ENCODE measurements around the gene NAB2.

The NAB2 gene

DNA sequence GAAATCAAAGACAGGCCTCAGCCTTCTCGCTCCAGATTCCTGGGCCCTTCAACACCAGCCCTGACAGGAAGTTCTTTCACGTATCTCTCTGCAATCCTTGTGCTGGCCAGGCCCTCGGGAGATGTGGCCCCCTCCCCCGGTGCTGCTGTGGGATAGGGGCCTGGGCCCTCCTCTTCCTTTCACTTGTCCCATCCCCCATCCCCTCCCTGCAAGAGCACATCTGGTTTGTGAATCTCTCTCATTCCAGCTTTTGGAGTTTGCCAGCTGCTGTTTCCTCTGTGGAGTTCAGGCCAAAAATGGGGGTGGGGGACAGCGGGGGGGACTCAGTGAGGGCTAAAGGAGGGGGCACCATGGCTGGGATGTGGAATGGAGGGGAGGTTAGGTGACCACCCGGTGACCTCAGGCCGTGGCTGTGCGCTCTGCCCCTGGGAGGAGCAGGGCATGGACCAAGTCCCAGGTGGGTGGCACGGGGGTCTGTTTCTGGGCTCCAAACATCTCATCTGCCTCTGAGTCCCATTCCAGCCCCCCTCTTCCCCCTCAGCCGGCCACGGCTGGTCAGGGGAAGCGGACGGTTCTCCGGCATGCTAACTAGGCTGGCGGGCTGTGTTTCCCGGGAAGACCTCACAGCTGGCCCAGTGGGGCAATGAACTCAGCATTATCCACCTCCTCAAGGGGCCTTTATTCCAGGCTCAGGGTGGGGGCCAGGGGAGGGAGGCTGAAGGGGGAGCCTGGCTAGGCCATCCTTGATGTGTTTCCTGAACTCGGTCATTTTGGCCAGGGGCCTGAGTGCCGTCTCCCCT lies 46.8 kb downstream of the NAB2 start:
- no peak for DNase-seq

DNA sequence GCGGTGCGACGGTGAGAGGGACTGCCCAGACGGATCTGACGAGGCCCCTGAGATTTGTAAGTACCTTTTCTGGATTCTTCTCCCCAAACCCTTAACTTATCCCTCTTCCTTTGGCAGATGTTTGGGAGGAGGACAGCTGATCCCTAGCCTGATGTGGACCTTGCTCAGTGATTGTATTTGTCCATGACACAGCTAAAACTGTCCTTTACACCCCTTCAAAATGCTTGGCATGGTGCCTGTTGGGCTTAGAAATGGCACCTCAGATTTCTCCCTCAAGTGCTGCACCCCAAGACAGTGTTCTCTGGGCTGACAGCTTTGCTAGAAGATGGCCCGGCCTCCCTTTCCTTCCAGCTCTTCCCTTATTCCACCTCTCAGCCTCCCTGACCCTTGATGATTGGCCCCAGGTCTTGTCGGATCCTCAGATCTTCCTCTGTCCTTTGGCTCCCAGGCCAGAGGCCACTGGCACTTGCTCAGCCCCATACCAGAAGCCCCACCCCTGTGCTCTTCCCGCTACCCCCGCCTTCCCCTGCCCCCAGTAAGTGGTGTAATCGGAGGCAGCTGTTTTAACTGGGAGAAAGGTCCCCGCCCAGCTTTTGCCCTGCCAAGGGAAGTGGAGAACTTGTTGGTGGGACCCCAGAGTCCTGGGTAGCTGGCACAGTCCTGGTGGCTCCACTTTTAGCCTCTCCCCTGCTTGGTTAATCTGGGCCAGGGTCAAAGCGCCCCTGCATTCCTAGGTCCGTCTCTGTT lies 49.8 kb downstream of the NAB2 start:
- DNase-seq, result no peak

DNA sequence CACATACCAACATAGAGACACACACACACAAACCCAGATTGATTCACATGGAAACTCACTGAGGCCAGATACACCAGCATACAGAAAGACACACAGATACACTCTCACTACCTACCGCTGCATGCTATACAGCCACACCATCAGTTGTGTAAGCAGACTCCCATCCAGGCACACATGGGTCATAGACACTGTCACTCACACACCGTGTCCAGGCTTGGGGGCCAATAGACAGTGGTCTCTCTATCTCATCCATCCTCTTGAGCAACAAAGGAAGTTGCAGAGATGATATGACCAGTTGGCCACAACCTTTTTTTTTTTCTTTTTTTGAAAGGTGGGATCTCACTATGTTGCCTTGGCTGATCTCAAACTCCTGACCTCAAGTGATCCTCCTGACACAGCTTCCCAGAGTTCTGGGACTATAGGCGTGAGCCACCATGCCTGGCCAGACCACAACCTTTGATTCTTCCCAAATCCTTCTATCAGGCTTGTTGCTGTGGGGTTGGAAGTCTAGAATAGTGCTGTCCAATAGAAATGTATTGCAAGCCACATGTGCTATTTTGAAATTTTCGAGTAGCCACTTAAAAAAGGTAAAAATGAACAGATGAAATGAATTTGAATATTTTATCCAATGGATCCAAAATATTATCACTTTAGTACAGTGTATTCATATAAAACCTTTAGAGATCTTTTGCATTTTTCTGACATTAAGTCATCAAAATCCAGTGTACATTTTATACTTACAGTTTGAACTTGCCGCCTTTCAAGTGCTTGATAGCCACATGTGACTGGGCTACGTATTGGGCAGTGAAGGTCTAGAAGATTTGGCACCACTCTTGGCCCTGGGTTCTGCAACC lies 51.1 kb downstream of the NAB2 start:
- DNase-seq, result no peak

GRCh38 chr12:57141249-57141648 lies 52.3 kb downstream of the NAB2 start:
- no peak for DNase-seq

DNA sequence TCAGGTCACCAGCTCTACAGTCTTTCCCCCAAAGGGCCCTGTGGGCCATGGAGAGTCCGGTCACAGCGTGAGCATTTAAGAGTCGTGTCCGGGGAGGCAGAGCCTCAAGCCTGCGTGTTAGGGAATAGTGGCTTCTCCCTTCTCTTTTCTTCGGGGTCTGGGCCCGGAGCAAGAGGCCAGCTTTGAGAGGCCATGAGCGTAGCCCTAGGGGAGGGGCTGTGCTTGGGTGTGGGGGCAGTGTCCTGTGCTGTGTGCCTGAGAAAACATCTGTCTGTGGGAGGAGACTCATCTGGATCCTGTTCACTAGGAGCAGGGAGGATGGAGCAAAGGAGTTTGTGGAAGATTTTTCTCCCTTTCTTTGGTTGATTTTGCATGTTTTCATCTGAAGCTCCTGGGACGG lies 53.2 kb downstream of the NAB2 start:
- no peak for DNase-seq

GRCh38 chr12:57142727-57143126 lies 53.8 kb downstream of the NAB2 start:
- no peak for DNase-seq

DNA sequence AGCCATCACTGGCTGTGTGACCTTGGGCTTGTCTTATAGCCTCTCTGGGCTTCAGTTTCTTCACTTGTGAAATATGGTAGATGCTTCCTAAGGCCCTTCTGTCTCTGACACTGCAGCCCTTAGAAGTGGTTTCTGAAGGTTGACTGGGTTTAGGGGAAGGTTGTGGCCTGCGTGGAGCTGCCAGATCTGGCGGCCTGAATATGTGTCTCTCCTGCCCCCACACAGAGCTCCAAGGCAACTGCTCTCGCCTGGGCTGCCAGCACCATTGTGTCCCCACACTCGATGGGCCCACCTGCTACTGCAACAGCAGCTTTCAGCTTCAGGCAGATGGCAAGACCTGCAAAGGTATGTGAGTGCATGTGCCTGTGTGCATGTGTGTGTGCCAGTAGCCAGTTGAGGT lies 54.5 kb downstream of the NAB2 start:
- DNase-seq, result no peak
